ENCODE measurements around the gene NR1D1.

NR1D1 gene

DNA sequence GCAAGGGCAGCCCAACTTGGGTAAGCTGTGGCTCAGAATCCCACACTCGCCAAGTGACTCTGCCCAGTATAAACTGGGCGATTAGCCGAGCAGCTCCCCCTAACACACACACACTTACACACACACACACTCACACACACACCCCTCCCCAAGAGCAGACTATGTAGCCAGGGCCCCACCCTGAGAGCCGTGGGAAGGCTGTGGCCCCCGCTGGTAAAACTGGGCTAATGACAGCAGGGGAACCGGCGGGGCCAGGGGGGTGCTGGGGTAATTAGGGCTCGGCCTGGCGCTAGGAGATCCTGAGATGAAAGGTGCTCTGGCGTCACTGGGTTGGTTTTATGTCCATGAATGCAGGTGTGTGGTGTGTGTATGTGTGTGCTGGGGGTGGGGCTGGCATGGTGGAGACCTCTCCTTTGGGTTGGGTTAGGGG lies 38.8 kb downstream of the NR1D1 start (continued):
- TF ChIP-seq, protein P1, sequence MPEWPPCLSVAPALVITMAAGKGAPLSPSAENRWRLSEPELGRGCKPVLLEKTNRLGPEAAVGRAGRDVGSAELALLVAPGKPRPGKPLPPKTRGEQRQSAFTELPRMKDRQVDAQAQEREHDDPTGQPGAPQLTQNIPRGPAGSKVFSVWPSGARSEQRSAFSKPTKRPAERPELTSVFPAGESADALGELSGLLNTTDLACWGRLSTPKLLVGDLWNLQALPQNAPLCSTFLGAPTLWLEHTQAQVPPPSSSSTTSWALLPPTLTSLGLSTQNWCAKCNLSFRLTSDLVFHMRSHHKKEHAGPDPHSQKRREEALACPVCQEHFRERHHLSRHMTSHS (tag by site-specific recombination; IDR thresholded peaks at IDR 0.05): no peak
- TF ChIP-seq OVOL3 (tag by site-specific recombination; IDR thresholded peaks at IDR 0.05) (no peak), SCRT2 (tag by site-specific recombination; IDR thresholded peaks at IDR 0.05) (no peak), ZNF404 (tag by site-specific recombination; IDR thresholded peaks at IDR 0.05) (no peak), ZNF555 (tag by site-specific recombination; conservative IDR thresholded peaks at IDR 0.05) (no peak), ZFP69B (tag by site-specific recombination; IDR thresholded peaks at IDR 0.05) (no peak), ZNF274 (IDR thresholded peaks at IDR 0.05; ENCODE audit: low read length) (no peak), ZNF274 (tag by site-specific recombination; IDR thresholded peaks at IDR 0.05; ENCODE audit: borderline replicate concordance) (no peak), ZFP37 (tag by site-specific recombination; IDR thresholded peaks at IDR 0.05) (no peak), ZNF585B (tag by site-specific recombination; IDR thresholded peaks at IDR 0.05) (no peak), ZFHX2 (tag by site-specific recombination; conservative IDR thresholded peaks at IDR 0.05) (0 out of 2 replicates have a peak, but pooled peaks have one; percentile 14), GLIS2 (tag by site-specific recombination; IDR thresholded peaks at IDR 0.05) (peak; percentile 61), SP7 (tag by site-specific recombination; IDR thresholded peaks at IDR 0.05) (no peak), ZNF423 (tag by site-specific recombination; IDR thresholded peaks at IDR 0.05) (peak; percentile 41; the same call in 1 of the 2 replicates), ZNF335 (tag by site-specific recombination; conservative IDR thresholded peaks at IDR 0.05) (no peak), ZIC2 (tag by site-specific recombination; IDR thresholded peaks at IDR 0.05) (peak; percentile 97), GLIS1 (tag by site-specific recombination; IDR thresholded peaks at IDR 0.05) (peak; percentile 85), ZNF510 (tag by site-specific recombination; IDR thresholded peaks at IDR 0.05; ENCODE audit: insufficient replicate concordance) (no peak), MYNN (tag by site-specific recombination; IDR thresholded peaks at IDR 0.05; ENCODE audit: borderline replicate concordance) (no peak)
- TF ChIP-seq, protein P2, sequence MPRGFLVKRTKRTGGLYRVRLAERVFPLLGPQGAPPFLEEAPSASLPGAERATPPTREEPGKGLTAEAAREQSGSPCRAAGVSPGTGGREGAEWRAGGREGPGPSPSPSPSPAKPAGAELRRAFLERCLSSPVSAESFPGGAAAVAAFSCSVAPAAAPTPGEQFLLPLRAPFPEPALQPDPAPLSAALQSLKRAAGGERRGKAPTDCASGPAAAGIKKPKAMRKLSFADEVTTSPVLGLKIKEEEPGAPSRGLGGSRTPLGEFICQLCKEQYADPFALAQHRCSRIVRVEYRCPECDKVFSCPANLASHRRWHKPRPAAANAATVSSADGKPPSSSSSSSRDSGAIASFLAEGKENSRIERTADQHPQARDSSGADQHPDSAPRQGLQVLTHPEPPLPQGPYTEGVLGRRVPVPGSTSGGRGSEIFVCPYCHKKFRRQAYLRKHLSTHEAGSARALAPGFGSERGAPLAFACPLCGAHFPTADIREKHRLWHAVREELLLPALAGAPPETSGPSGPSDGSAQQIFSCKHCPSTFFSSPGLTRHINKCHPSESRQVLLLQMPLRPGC (tag by site-specific recombination; IDR thresholded peaks at IDR 0.05): no peak
- TF ChIP-seq, protein P3, sequence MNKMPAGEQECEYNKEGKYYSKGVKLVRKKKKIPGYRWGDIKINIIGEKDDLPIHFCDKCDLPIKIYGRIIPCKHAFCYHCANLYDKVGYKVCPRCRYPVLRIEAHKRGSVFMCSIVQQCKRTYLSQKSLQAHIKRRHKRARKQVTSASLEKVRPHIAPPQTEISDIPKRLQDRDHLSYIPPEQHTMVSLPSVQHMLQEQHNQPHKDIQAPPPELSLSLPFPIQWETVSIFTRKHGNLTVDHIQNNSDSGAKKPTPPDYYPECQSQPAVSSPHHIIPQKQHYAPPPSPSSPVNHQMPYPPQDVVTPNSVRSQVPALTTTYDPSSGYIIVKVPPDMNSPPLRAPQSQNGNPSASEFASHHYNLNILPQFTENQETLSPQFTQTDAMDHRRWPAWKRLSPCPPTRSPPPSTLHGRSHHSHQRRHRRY (tag by site-specific recombination; IDR thresholded peaks at IDR 0.05): no peak
- TF ChIP-seq, protein P4, sequence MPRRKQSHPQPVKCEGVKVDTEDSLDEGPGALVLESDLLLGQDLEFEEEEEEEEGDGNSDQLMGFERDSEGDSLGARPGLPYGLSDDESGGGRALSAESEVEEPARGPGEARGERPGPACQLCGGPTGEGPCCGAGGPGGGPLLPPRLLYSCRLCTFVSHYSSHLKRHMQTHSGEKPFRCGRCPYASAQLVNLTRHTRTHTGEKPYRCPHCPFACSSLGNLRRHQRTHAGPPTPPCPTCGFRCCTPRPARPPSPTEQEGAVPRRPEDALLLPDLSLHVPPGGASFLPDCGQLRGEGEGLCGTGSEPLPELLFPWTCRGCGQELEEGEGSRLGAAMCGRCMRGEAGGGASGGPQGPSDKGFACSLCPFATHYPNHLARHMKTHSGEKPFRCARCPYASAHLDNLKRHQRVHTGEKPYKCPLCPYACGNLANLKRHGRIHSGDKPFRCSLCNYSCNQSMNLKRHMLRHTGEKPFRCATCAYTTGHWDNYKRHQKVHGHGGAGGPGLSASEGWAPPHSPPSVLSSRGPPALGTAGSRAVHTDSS (tag by site-specific recombination; IDR thresholded peaks at IDR 0.05): no peak

DNA sequence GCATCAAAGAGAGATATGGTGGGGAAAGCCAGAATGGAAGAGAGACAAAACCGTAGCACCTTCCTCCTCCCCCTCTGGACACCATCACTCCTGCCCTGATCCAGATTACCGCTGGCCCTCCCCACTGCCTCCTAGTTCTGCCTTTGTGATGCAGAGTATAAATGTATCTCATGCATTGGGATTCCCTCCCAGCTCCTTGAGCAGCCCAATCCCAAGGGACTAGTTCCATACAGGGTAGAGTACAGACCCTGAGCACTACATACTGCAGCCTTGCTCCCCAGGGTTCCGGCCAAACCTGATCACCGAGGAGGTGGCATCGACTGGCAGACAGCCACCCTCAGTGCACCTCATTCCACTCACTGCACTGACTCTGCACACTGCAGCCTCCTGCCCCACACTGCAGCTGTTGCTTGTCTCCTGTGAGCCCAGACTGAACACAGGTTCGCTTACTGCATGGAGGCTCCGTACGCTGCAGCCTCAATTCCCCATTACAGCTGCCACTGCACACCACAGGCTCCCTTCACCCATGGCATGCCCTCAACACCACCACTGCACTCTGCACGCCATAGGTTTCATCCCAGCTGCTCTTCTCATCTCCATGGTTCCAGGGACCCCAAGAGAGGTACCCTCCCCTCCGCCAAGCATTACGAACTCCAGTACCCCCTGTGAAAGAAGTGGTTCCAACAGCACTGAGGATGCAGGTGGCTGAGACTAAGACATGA lies 39.3 kb downstream of the NR1D1 start:
- H3K9me3 ChIP-seq (ENCODE audit: control insufficient read depth, insufficient read depth, low read depth, low read length): no peaks in the 10 kb centered on the region
- H3K4me3 ChIP-seq (ENCODE audit: low read depth, low read length): no peak overlapping the region
- no peaks in the 10 kb centered on the region for H3K36me3 ChIP-seq (ENCODE audit: control insufficient read depth in 2 of 2, insufficient read depth in 1 of 2, low read length in 2 of 2)
- POLR2A ChIA-PET: interaction anchor here (0.6 kb wide), 2 partner anchors 22 to 363 kb away, joined by 3 to 9 read pairs; no protein-coding TSS in a partner anchor
- H3K4me1 ChIP-seq (ENCODE audit: control insufficient read depth, insufficient read depth, low read length): peaks cover 17% of the 10 kb centered on the region
- peak; percentile 87 for TF ChIP-seq ZNF600 (tag by site-specific recombination; IDR thresholded peaks at IDR 0.05)
- TF ChIP-seq ZNF660 (tag by site-specific recombination; IDR thresholded peaks at IDR 0.05): no peak
- TF ChIP-seq SCRT2 (tag by site-specific recombination; IDR thresholded peaks at IDR 0.05): peak; percentile 37; the same call in 1 of the 2 replicates
- CTCF ChIA-PET: interaction anchor here (0.6 to 10.6 kb wide), 7 partner anchors 13 to 297 kb away, joined by 3 to 166 read pairs (median 7); no protein-coding TSS in a partner anchor
- no peak overlapping the region for H3K27ac ChIP-seq (ENCODE audit: extremely low read depth, low read depth, low read length)

All from HEK293 (cell line).